ENCODE results near the gene PCDHGA12. TPM values are rescaled to one million over a fixed set of nuclear protein-coding genes. Genes with fewer than 3 reads are reported as not detected.
A peak's percentile ranks its signal among the peaks of the same experiment; 100 is the strongest.

Gene PCDHGA12
- total RNA-seq (2014; rRNA removed; shearing (Covaris generic)) (3.3 and 3.5 TPM in 2 replicates), polyA plus RNA-seq (2016; fragmentation: Nextera tagmentation; extraction: Ambion mirVana) (0.68 TPM in 2 replicates)
- long read RNA-seq, partial matches to known transcripts: 0 of 1 reads
- long read RNA-seq, other reads (novel, unspliced or antisense): 1 of 1 reads

GRCh38 chr5:141430332-141431113 lies at the start of gene PCDHGA12:
TSS of gene PCDHGA12 (plus strand) at chr5:141430507. CDS start at chr5:141430760, 253 bp downstream.
- Histone ChIP-seq H3K79me2 (replicated peaks; ENCODE audit: insufficient read depth) (no peaks in the 10 kb centered on the region), H3F3A (replicated peaks; ENCODE audit: low read depth) (no peaks in the 10 kb centered on the region), H2AFZ (no peak within 1 kb of the TSS), H3K36me3 (ENCODE audit: insufficient read depth) (peaks cover 8% of the 10 kb centered on the region; the same call in 1 of the 2 replicates), H3K9me2 (ENCODE audit: insufficient read depth) (no peaks in the 10 kb centered on the region), H3K27ac (ENCODE audit: low read depth) (no peak within 1 kb of the TSS), H3K4me1 (ENCODE audit: insufficient read depth) (no peaks in the 10 kb centered on the region), H4K20me1 (replicated peaks; ENCODE audit: insufficient read depth) (no peaks in the 10 kb centered on the region), H3K4me3 (no peak within 1 kb of the TSS), H3K4me2 (no peak within 1 kb of the TSS), H3K27me3 (ENCODE audit: insufficient read depth) (no peaks in the 10 kb centered on the region)
- ATAC-seq (no peak), DNase-seq (ENCODE audit: low spot score) (peak; percentile 42)
- peaks cover 82% of the 10 kb centered on the region for H3K9me3 Mint-ChIP-seq
- no peak within 1 kb of the TSS for H3K27ac Mint-ChIP-seq
- TF ChIP-seq ZNF114 (CRISPR knock-in tag; IDR thresholded peaks at IDR 0.05): no peak
- TF ChIP-seq CTCF (conservative IDR thresholded peaks at IDR 0.05; ENCODE audit: low read depth in 2 of 2): peak; percentile 34 to 44; a peak in 3 of 4 replicates
- no peak within 1 kb of the TSS for H3K4me3 Mint-ChIP-seq
- H3K4me1 Mint-ChIP-seq: no peaks in the 10 kb centered on the region; the same call in 2 of the 3 replicates
- peaks cover 8% of the 10 kb centered on the region for H3K27me3 Mint-ChIP-seq (ENCODE audit: insufficient read depth, low read depth, poor library complexity)
- peaks cover 76% of the 10 kb centered on the region for H3K36me3 Mint-ChIP-seq (ENCODE audit: low read depth)

GRCh38 chr5:141382469-141383294 lies 47.6 kb upstream of the PCDHGA12 start, which contains the start of gene PCDHGA7:
TSS of gene PCDHGA7 (plus strand) at chr5:141382742. CDS start at chr5:141382900, 158 bp downstream.
- Histone ChIP-seq H3K27ac (ENCODE audit: low read depth) (no peak within 1 kb of the TSS), H3F3A (replicated peaks; ENCODE audit: low read depth) (no peaks in the 10 kb centered on the region), H3K4me3 (no peak within 1 kb of the TSS), H3K9me2 (ENCODE audit: insufficient read depth) (no peaks in the 10 kb centered on the region), H3K27me3 (ENCODE audit: insufficient read depth) (no peaks in the 10 kb centered on the region), H3K4me1 (ENCODE audit: insufficient read depth) (no peaks in the 10 kb centered on the region), H3K4me2 (no peak within 1 kb of the TSS), H3K36me3 (ENCODE audit: insufficient read depth) (no peaks in the 10 kb centered on the region), H3K79me2 (replicated peaks; ENCODE audit: insufficient read depth) (no peaks in the 10 kb centered on the region), H4K20me1 (replicated peaks; ENCODE audit: insufficient read depth) (no peaks in the 10 kb centered on the region), H2AFZ (no peak within 1 kb of the TSS)
- Mint-ChIP-seq H3K27ac (peak within 1 kb of the TSS; percentile 90), H3K36me3 (ENCODE audit: low read depth) (peaks cover 44% of the 10 kb centered on the region), H3K27me3 (ENCODE audit: insufficient read depth, low read depth, poor library complexity) (peaks cover 10% of the 10 kb centered on the region), H3K4me1 (no peaks in the 10 kb centered on the region), H3K9me3 (peaks cover 58% of the 10 kb centered on the region), H3K4me3 (peak within 1 kb of the TSS; percentile 85)
- TF ChIP-seq EZH2 (IDR thresholded peaks at IDR 0.05; ENCODE audit: low read depth, unreplicated experiment) (no peak), ZNF462 (CRISPR knock-in tag; IDR thresholded peaks at IDR 0.05) (no peak), JUNB (IDR thresholded peaks at IDR 0.05; ENCODE audit: unreplicated experiment) (no peak), ETS1 (IDR thresholded peaks at IDR 0.05) (no peak), POLR2AphosphoS5 (IDR thresholded peaks at IDR 0.05; ENCODE audit: low read depth) (no peak), ZNF114 (CRISPR knock-in tag; IDR thresholded peaks at IDR 0.05) (no peak)
- ATAC-seq (peak; percentile 73), DNase-seq (ENCODE audit: low spot score) (no peak)

Data from GM23338 (cell line).